ENCODE measurements around the gene OR51V1.

OR51V1 gene

GRCh38 chr11:5224538-5225479, 24.3 kb upstream of the OR51V1 start:
- Histone ChIP-seq H3K4me2 (ENCODE audit: low read depth, low read length, poor library complexity, severe bottlenecking) (no peak overlapping the region), H2AFZ (ENCODE audit: low read length) (no peak overlapping the region), H3K4me3 (ENCODE audit: low read length, poor library complexity, severe bottlenecking) (no peak overlapping the region), H3K9ac (ENCODE audit: low read depth, low read length, poor library complexity, severe bottlenecking) (no peak overlapping the region), H3K79me2 (ENCODE audit: insufficient read depth, low read length) (no peaks in the 10 kb centered on the region), H3F3A (ENCODE audit: low read depth) (no peaks in the 10 kb centered on the region), H3K9me2 (replicated peaks; ENCODE audit: low read depth, low read length) (no peaks in the 10 kb centered on the region), H3K36me3 (ENCODE audit: insufficient read depth, low read length) (no peaks in the 10 kb centered on the region), H4K20me1 (ENCODE audit: insufficient read depth, low read length, poor library complexity, severe bottlenecking) (no peaks in the 10 kb centered on the region), H3K9me3 (ENCODE audit: insufficient read depth, low read depth, low read length) (no peaks in the 10 kb centered on the region), H3K4me1 (ENCODE audit: insufficient read depth, low read length, poor library complexity, severe bottlenecking) (no peaks in the 10 kb centered on the region), H3K27me3 (ENCODE audit: insufficient read depth, low read length, poor library complexity, severe bottlenecking) (no peaks in the 10 kb centered on the region)
- no peak for TF ChIP-seq CTCF (conservative IDR thresholded peaks at IDR 0.05; ENCODE audit: low read length)
- TF ChIP-seq EZH2phosphoT487 (IDR thresholded peaks at IDR 0.05; ENCODE audit: borderline replicate concordance), result no peak

- no peaks in the 10 kb centered on the region for H3K36me3 ChIP-seq (ENCODE audit: insufficient read depth, low read length)
- H3K9me3 ChIP-seq (ENCODE audit: insufficient read depth, low read depth, low read length), result no peaks in the 10 kb centered on the region
- H4K20me1 ChIP-seq (ENCODE audit: insufficient read depth, low read length, poor library complexity, severe bottlenecking), result no peaks in the 10 kb centered on the region
- H3K79me2 ChIP-seq (ENCODE audit: insufficient read depth, low read length), result no peaks in the 10 kb centered on the region
- H3K4me1 ChIP-seq (ENCODE audit: insufficient read depth, low read length, poor library complexity, severe bottlenecking), result no peaks in the 10 kb centered on the region
- H3K27me3 ChIP-seq (ENCODE audit: insufficient read depth, low read length, poor library complexity, severe bottlenecking), result no peaks in the 10 kb centered on the region
- no peak overlapping the region for H2AFZ ChIP-seq (ENCODE audit: low read length)
- H3K4me2 ChIP-seq (ENCODE audit: low read depth, low read length, poor library complexity, severe bottlenecking), result no peak overlapping the region
- no peak for TF ChIP-seq EZH2phosphoT487 (IDR thresholded peaks at IDR 0.05; ENCODE audit: borderline replicate concordance)
- TF ChIP-seq CTCF (conservative IDR thresholded peaks at IDR 0.05; ENCODE audit: low read length), result no peak
- no peaks in the 10 kb centered on the region for H3F3A ChIP-seq (ENCODE audit: low read depth)
- H3K4me3 ChIP-seq (ENCODE audit: low read length, poor library complexity, severe bottlenecking), result no peak overlapping the region
- H3K9ac ChIP-seq (ENCODE audit: low read depth, low read length, poor library complexity, severe bottlenecking), result no peak overlapping the region
- no peaks in the 10 kb centered on the region for H3K9me2 ChIP-seq (replicated peaks; ENCODE audit: low read depth, low read length)
Measured at GRCh38 chr11:5223686-5224085, 23.2 kb upstream of the OR51V1 start.

- no peaks in the 10 kb centered on the region for H3K27me3 ChIP-seq (ENCODE audit: insufficient read depth, low read length, poor library complexity, severe bottlenecking)
- no peak overlapping the region for H2AFZ ChIP-seq (ENCODE audit: low read length)
- H3K9ac ChIP-seq (ENCODE audit: low read depth, low read length, poor library complexity, severe bottlenecking), result no peak overlapping the region
- H4K20me1 ChIP-seq (ENCODE audit: insufficient read depth, low read length, poor library complexity, severe bottlenecking), result no peaks in the 10 kb centered on the region
- H3K36me3 ChIP-seq (ENCODE audit: insufficient read depth, low read length), result no peaks in the 10 kb centered on the region
- no peak overlapping the region for H3K4me3 ChIP-seq (ENCODE audit: low read length, poor library complexity, severe bottlenecking)
- H3F3A ChIP-seq (ENCODE audit: low read depth), result no peaks in the 10 kb centered on the region
- H3K4me1 ChIP-seq (ENCODE audit: insufficient read depth, low read length, poor library complexity, severe bottlenecking), result no peaks in the 10 kb centered on the region
- no peak for TF ChIP-seq CTCF (conservative IDR thresholded peaks at IDR 0.05; ENCODE audit: low read length)
- TF ChIP-seq EZH2phosphoT487 (IDR thresholded peaks at IDR 0.05; ENCODE audit: borderline replicate concordance), result no peak
- H3K9me3 ChIP-seq (ENCODE audit: insufficient read depth, low read depth, low read length), result no peaks in the 10 kb centered on the region
- no peaks in the 10 kb centered on the region for H3K9me2 ChIP-seq (replicated peaks; ENCODE audit: low read depth, low read length)
- no peaks in the 10 kb centered on the region for H3K79me2 ChIP-seq (ENCODE audit: insufficient read depth, low read length)
- H3K4me2 ChIP-seq (ENCODE audit: low read depth, low read length, poor library complexity, severe bottlenecking), result no peak overlapping the region
Measured at GRCh38 chr11:5223146-5223545, 22.7 kb upstream of the OR51V1 start.

Measured in Loucy (cell line).